ENCODE results near the gene RBPJ.

DNA sequence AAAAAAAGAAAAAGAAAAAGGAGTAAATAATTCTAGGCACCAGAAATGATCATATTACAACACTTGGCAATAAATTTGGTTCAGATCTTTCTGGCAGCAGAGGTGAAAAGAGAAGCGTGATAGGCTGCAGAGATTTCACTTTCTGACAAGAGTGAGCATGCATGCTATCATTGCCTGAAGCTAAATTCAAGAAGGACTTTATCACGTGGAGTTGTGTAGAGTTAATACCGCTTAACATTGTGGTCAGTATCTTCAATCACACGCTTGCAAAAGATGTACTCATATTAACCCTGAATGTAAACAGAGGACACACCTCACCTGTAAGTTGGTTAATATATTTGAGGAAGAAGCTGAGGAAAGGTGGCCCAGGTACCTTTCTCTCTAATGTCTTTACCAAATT is 31.4 kb upstream of the RBPJ start:
- no peak for TF ChIP-seq POLR2AphosphoS5 (IDR thresholded peaks at IDR 0.05; ENCODE audit: low read depth, low read length)
- no peak for TF ChIP-seq CTCF (IDR thresholded peaks at IDR 0.05; ENCODE audit: control extremely low read depth in 1 of 3, insufficient read depth in 1 of 3, low read depth in 1 of 3, low read length in 3 of 3)
- no peak for TF ChIP-seq EP300 (IDR thresholded peaks at IDR 0.05; ENCODE audit: borderline replicate concordance in 1 of 2, low read depth in 2 of 2, low read length in 2 of 2)
- TF ChIP-seq CEBPB (IDR thresholded peaks at IDR 0.05; ENCODE audit: low read depth, low read length) = no peak
- no peak for TF ChIP-seq RFX5 (IDR thresholded peaks at IDR 0.05; ENCODE audit: borderline replicate concordance, low read depth, low read length)
- TF ChIP-seq CBX8 (IDR thresholded peaks at IDR 0.05; ENCODE audit: borderline replicate concordance, low read depth, low read length) = no peak
- TF ChIP-seq SIN3A (conservative IDR thresholded peaks at IDR 0.05 in 1 of 2, IDR thresholded peaks at IDR 0.05 in 1 of 2; ENCODE audit: low read depth in 1 of 2, low read length in 2 of 2) = no peak
- no peak for TF ChIP-seq JUN (IDR thresholded peaks at IDR 0.05; ENCODE audit: low read depth, low read length)
- no peak for TF ChIP-seq ATF2 (IDR thresholded peaks at IDR 0.05; ENCODE audit: low read length)
- TF ChIP-seq TCF12 (IDR thresholded peaks at IDR 0.05; ENCODE audit: low read depth, low read length) = no peak

All from H1 (cell line).